Neural crest cell (in vitro differentiated cells): ENCODE results near the gene COMT. TPM values are rescaled to one million over a fixed set of nuclear protein-coding genes. Genes with fewer than 3 reads are reported as not detected.

ENCODE experiments used
- DNase-seq: peaks from one replicate; pipeline ENCODE4 v3.0.0; 2021; ENCODE audit warnings: low read depth, mixed read lengths, low spot score
- H3K27ac Mint-ChIP-seq: one replicate; pipeline ENCODE4 v1.8.0; 2021; ENCODE audit warnings: mild to moderate bottlenecking, mixed read lengths; ENCODE audit not compliant: unreplicated experiment
- H3K27me3 Mint-ChIP-seq: 2 replicates; pipeline ENCODE4 v1.8.0; 2021; ENCODE audit warnings: low read depth, mild to moderate bottlenecking, mixed read lengths
- H3K36me3 Mint-ChIP-seq: 2 replicates; pipeline ENCODE4 v1.8.0; 2021; ENCODE audit warnings: low read depth, mild to moderate bottlenecking, mixed read lengths
- H3K4me1 Mint-ChIP-seq: 2 replicates; pipeline ENCODE4 v1.8.0; 2021; ENCODE audit warnings: mixed read lengths
- H3K4me3 Mint-ChIP-seq: one replicate; pipeline ENCODE4 v1.8.0; 2021; ENCODE audit warnings: mild to moderate bottlenecking, mixed read lengths
- H3K9me3 Mint-ChIP-seq: 2 replicates; pipeline ENCODE4 v1.8.0; 2021; ENCODE audit warnings: mixed read lengths
- total RNA-seq: library from RNA; stranded (reverse); gene quantifications from 2 replicates; pipeline ENCODE4 v1.2.1, GENCODE V29; 2021
- TF ChIP-seq, protein P1 (sequence below): fragments of 200-600 bp; sonication (generic); conservative IDR thresholded peaks from 2 replicates; pipeline ENCODE4 v1.5.0; 2021; ENCODE audit warnings: antibody characterized with exemption, mild to moderate bottlenecking

The COMT gene
- total RNA-seq, 1 donor from 2014 or later: 86.4 TPM

DNA sequence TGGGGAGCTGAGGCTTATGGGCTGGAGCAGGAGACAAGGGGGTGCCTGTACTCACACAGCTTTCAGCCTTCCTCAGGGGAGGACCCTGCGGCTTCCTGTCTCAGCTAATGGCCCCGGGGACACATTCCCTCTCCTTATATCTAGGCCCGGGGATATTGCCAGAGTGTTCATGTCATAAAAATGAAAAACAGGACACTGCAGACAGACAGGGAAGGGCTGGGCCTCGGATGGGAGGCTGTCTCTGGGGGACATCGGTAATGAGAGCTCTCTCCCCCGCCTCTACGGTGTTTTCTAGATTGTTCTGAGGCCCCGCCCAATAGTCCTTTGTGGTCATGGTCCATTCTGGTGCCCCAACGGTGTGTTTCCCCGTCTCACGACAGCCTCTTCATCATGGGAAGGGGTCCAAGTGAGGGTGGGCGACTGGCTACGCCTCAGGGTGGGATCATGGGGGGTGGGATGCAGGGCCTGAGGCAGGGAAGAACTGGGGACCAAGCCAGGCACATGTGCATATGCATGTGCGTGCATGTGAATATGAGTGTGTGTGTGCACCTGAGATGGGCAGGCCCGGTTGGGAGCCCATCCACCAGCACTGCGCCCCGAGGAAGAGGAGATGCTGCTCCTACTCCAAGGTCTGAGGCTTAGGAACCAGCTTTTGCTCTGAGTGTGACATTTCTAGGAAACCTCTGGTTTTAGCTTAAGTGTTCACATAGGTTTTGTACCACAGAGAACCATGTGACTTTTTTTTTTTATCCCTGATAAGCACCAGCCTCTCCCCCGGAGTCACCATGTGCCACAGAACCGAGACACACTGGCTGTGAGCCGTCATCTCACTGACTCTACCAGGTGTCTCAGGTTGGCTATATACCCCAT lies 69.8 kb downstream of the COMT start:
- TF ChIP-seq, protein P1, sequence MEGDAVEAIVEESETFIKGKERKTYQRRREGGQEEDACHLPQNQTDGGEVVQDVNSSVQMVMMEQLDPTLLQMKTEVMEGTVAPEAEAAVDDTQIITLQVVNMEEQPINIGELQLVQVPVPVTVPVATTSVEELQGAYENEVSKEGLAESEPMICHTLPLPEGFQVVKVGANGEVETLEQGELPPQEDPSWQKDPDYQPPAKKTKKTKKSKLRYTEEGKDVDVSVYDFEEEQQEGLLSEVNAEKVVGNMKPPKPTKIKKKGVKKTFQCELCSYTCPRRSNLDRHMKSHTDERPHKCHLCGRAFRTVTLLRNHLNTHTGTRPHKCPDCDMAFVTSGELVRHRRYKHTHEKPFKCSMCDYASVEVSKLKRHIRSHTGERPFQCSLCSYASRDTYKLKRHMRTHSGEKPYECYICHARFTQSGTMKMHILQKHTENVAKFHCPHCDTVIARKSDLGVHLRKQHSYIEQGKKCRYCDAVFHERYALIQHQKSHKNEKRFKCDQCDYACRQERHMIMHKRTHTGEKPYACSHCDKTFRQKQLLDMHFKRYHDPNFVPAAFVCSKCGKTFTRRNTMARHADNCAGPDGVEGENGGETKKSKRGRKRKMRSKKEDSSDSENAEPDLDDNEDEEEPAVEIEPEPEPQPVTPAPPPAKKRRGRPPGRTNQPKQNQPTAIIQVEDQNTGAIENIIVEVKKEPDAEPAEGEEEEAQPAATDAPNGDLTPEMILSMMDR: no peak
- H3K4me3 Mint-ChIP-seq: no peak overlapping the region
- H3K4me1 Mint-ChIP-seq: peaks cover 13% of the 10 kb centered on the region
- DNase-seq: no peak
- no peaks in the 10 kb centered on the region for H3K36me3 Mint-ChIP-seq
- peaks cover 15% of the 10 kb centered on the region for H3K27me3 Mint-ChIP-seq
- no peaks in the 10 kb centered on the region for H3K9me3 Mint-ChIP-seq
- no peak overlapping the region for H3K27ac Mint-ChIP-seq

DNA sequence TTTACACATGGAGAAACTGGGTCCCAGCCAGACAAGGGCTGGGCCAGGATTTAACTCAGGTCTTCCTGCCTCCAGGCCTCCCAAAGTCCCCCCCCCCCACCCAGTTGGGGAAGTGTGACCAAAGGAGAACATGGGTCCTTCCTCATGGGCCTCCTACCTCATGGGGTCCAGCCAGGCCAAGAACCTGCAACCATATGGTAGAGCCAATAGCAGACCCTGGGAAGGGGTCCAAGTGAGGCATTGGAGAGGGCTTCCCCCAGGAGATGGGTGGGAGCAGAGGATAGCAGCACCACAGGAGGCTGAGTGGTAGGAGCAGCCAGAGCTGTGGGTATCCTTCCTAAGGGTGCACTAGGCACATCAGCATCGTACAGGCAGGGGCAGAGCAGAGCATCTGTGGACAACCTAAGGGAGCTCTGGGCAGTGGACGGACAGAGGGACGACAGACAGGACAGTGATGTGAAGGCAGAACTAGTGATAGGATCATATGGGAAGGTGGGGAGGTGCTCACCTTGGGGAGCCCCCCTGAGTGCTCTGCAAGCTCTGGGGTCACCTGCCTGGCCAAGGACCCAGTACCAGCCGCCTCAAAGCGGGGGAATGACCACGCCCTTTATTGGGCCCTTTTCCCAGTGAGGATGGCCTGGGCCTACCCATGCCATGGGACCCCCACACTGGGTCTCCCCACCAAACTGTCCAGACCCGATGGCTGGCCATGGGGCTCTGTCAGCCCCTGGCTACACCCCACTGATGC lies 70.6 kb downstream of the COMT start:
- DNase-seq: no peak
- Mint-ChIP-seq H3K4me3 (peak overlapping the region; percentile 56), H3K4me1 (peaks cover 16% of the 10 kb centered on the region), H3K36me3 (no peaks in the 10 kb centered on the region), H3K27me3 (peaks cover 17% of the 10 kb centered on the region), H3K27ac (peak overlapping the region; percentile 84), H3K9me3 (no peaks in the 10 kb centered on the region)
- TF ChIP-seq, protein P1: no peak

DNA sequence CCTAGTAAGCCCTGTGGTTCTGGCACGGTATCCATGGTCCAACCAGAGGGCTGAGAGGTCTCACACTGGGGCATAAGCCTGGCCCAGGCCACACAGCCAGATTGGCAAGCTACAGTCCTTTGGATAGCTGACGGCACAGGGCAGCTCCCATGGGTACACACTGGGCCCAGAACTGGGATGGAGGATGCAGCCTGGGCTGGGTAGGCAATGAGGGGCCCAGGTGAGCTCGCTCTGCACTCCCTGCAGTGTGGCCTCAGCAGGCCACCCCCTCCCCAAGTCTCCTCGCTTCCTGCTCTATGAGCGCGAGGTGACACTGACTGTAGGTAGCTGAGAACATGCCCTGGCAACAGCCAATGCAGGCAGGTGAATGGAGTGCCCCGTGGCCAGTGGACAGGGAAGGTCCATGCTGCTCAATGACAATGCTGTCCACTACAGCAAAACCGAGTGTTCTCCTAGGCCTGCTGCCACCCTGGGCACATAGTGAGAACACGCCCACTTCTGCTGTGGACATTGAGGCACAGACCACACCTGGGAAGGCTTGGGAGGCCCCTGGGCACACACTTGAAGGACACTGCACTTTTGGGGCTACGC lies 71.3 kb downstream of the COMT start:
- TF ChIP-seq, protein P1: no peak
- no peak for DNase-seq
- H3K4me3 Mint-ChIP-seq: no peak overlapping the region
- no peaks in the 10 kb centered on the region for H3K36me3 Mint-ChIP-seq
- H3K9me3 Mint-ChIP-seq: no peaks in the 10 kb centered on the region
- H3K27me3 Mint-ChIP-seq: peaks cover 24% of the 10 kb centered on the region
- H3K27ac Mint-ChIP-seq: no peak overlapping the region
- peaks cover 14% of the 10 kb centered on the region for H3K4me1 Mint-ChIP-seq

DNA sequence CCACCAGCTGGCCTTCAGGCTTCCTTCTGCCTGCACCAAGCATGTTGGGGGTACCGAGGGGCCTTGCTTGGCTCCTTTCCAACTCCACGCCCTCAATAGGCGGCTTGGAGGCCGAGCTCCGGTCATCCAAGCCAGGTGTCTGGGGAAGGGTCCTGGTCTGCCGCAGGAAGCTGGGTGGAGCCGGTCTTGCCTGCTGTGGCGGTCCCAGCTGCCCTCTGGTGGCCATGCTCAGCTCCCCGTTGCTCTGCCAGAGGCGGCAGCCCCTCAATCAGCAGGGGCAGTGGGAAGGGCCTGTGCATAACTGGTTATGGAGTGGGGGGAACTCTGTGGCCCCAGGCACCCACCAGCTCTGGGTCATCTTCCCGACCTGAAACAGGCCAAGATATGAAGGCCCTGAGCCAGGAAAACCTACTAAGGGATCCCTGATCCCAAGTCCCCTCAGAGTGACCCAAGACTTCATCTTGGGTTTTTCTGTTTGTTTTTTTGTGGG lies 71.9 kb downstream of the COMT start:
- no peak overlapping the region for H3K27ac Mint-ChIP-seq
- no peaks in the 10 kb centered on the region for H3K9me3 Mint-ChIP-seq
- TF ChIP-seq, protein P1: peak; percentile 87
- H3K4me3 Mint-ChIP-seq: peak overlapping the region; percentile 67
- peak; percentile 82 for DNase-seq
- peaks cover 30% of the 10 kb centered on the region for H3K27me3 Mint-ChIP-seq
- H3K4me1 Mint-ChIP-seq: peaks cover 13% of the 10 kb centered on the region
- H3K36me3 Mint-ChIP-seq: no peaks in the 10 kb centered on the region

DNA sequence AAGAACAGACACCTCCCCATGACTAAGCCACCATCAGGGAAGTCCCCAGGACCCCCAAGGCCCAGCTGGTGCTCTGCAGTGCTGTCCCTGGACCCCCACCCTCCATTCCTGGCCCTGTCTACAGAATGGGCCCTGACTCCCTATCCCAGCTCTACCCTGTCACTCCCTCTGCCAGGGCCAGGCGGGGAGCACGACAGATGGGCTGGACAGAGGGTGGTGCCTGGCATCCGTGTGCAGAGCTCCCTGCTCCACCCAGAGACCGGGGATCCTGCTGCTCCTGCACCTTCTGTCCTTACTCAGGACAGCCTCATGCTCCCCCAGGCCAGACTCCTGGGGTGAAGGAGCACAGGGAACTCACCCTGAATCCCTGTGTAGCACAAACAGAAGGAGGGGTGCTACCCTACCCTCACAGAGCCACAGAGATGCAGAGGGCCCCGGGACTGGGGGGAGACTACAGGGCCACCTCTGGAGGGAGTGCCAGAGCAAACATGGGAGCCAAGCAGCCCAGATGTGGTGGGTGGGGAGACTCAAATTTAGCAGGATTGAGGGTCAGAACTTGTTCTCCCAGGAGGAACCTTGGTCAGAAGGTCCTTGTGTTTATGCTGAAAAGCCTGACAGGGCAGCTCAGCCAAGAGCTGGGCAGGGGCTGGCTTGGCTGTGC lies 73.1 kb downstream of the COMT start:
- H3K27ac Mint-ChIP-seq: no peak overlapping the region
- H3K4me3 Mint-ChIP-seq: peak overlapping the region; percentile 78
- H3K9me3 Mint-ChIP-seq: no peaks in the 10 kb centered on the region
- H3K27me3 Mint-ChIP-seq: peaks cover 40% of the 10 kb centered on the region
- peaks cover 13% of the 10 kb centered on the region for H3K4me1 Mint-ChIP-seq
- TF ChIP-seq, protein P1: no peak
- H3K36me3 Mint-ChIP-seq: no peaks in the 10 kb centered on the region
- DNase-seq: no peak
